ENCODE results near the gene COL4A4. TPM values are rescaled to one million over a fixed set of nuclear protein-coding genes. Genes with fewer than 3 reads are reported as not detected.

Gene COL4A4
- total RNA-seq, 1 donor from 2014 or later: 0.41 TPM

DNA sequence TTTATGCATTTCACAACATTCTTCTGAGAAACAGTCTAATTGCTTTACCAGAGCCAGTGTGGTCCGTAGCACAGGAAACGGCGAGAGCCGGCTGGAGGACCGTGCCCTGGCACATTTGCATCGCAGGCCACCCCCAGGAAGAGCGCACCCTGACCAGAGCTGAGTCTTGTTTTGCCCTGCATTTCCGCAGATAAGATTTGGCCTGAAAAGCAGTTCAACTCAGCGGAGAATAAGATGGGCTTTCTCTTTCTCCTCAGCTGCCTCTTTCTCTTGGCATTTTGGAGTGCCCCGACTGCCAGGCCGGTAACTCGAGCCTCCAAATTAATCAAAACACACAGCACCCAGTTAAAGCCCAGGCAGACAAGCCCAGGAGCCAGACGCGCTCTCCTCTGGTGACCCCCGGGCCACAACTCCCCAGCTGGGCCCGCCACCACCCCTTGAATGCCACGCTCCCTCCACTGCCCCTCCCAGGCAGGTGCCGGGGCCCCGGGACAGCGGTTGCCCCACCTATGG is 464 bp downstream of the COL4A4 start:
- no peaks in the 10 kb centered on the region for H3K9me3 Mint-ChIP-seq (ENCODE audit: low read depth)
- H3K27me3 Mint-ChIP-seq: peaks cover 77% of the 10 kb centered on the region
- H3K4me1 Mint-ChIP-seq (ENCODE audit: low read depth): peaks cover 3% of the 10 kb centered on the region
- no peaks in the 10 kb centered on the region for H3K36me3 Mint-ChIP-seq (ENCODE audit: insufficient read depth)
- no peak overlapping the region for H3K27ac Mint-ChIP-seq
- TF ChIP-seq, protein P1, sequence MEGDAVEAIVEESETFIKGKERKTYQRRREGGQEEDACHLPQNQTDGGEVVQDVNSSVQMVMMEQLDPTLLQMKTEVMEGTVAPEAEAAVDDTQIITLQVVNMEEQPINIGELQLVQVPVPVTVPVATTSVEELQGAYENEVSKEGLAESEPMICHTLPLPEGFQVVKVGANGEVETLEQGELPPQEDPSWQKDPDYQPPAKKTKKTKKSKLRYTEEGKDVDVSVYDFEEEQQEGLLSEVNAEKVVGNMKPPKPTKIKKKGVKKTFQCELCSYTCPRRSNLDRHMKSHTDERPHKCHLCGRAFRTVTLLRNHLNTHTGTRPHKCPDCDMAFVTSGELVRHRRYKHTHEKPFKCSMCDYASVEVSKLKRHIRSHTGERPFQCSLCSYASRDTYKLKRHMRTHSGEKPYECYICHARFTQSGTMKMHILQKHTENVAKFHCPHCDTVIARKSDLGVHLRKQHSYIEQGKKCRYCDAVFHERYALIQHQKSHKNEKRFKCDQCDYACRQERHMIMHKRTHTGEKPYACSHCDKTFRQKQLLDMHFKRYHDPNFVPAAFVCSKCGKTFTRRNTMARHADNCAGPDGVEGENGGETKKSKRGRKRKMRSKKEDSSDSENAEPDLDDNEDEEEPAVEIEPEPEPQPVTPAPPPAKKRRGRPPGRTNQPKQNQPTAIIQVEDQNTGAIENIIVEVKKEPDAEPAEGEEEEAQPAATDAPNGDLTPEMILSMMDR (IDR thresholded peaks at IDR 0.05; ENCODE audit: unreplicated experiment): no peak
- DNase-seq (ENCODE audit: low spot score, unreplicated experiment): no peak
- peak overlapping the region; percentile 66 for H3K4me3 Mint-ChIP-seq (ENCODE audit: low read depth)

DNA sequence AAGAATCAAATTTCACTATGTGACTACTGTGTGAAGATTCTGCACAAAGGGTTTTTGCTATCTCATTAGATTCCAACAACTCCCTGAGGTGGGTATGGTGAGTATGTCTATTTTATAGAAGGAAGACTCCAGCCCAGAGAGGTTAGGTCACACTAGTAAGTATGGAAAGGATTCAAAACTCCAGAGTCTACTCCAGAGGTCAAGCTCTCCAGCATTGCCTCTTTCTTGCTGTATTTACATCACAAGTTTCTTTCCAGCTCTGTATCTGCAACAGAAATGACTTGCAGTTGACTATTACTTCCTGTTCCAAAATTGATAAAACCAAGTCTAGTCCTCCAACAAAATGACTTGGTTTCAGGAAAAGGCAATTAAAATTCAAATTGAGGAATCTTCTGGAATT is 2.1 kb downstream of the COL4A4 start:
- Mint-ChIP-seq H3K27me3 (peaks cover 68% of the 10 kb centered on the region), H3K4me1 (ENCODE audit: low read depth) (peaks cover 3% of the 10 kb centered on the region), H3K4me3 (ENCODE audit: low read depth) (no peak overlapping the region), H3K27ac (no peak overlapping the region), H3K36me3 (ENCODE audit: insufficient read depth) (no peaks in the 10 kb centered on the region), H3K9me3 (ENCODE audit: low read depth) (no peaks in the 10 kb centered on the region)
- TF ChIP-seq, protein P1 (IDR thresholded peaks at IDR 0.05; ENCODE audit: unreplicated experiment): no peak
- no peak for DNase-seq (ENCODE audit: low spot score, unreplicated experiment)

DNA sequence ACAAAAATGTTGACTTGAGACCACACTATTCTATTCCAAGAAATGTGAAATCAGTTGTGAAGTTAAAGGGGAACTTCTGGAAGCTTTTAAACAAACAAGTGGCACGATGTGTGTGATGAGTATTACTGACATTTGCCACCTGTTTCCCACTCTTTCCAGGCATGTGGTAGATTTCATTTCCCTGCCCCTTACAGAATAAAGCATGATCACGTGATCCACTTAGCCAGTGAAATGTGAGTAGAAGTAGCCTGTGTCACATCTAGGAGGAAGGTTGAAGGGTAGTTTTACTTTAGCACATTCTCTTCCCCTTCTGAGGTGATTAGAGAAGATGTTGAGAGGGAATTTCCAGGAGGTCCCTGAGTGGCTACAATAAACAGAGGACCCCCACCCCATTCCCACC is 3.8 kb downstream of the COL4A4 start:
- H3K4me3 Mint-ChIP-seq (ENCODE audit: low read depth): no peak overlapping the region

DNA sequence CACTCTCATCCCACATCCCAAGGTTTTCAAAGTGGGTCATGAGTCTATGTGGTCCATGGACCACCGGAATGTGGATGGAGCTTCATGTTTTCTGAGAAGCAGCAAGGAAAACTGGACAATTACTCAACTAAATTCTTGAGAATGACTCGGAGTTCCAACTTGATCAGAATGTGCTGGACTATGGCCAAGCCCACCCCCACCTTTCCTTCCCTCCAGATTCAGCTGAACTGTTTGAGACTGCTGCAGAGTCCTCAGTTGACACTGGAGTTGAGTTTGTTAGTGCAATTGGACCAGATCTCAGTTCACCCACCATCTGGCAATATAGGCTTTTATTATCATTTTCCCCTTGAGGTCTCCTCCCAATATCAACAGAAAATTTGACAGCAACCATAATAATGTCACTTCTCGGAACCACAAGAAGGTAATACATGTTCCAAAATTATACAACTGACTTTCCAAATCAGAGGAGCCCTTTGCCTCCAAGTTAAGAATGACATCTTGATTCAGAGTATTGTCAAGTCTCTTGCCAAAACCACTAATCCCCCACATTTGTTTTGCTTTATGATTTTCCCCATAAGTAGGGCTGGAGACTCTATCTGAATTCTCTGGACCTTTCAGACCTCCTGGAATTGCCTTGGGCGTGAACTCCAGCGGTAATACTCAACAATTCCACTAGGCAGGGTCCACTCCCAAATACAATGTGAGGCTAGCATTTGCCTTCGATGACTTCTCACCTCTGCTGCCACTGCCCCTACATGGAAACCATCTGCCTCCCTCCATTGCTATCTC is 8.8 kb downstream of the COL4A4 start:
- no peaks in the 10 kb centered on the region for H3K36me3 Mint-ChIP-seq (ENCODE audit: insufficient read depth)
- TF ChIP-seq, protein P1 (IDR thresholded peaks at IDR 0.05; ENCODE audit: unreplicated experiment): no peak
- peaks cover 30% of the 10 kb centered on the region for H3K27me3 Mint-ChIP-seq
- DNase-seq (ENCODE audit: low spot score, unreplicated experiment): no peak
- H3K9me3 Mint-ChIP-seq (ENCODE audit: low read depth): no peaks in the 10 kb centered on the region
- no peak overlapping the region for H3K4me3 Mint-ChIP-seq (ENCODE audit: low read depth)
- no peaks in the 10 kb centered on the region for H3K4me1 Mint-ChIP-seq (ENCODE audit: low read depth)
- no peak overlapping the region for H3K27ac Mint-ChIP-seq

More for the DNA sequence above, 3.8 kb downstream of the COL4A4 start:
- TF ChIP-seq, protein P1 (IDR thresholded peaks at IDR 0.05; ENCODE audit: unreplicated experiment): no peak
- Mint-ChIP-seq H3K27ac (no peak overlapping the region), H3K27me3 (peaks cover 54% of the 10 kb centered on the region), H3K4me1 (ENCODE audit: low read depth) (peaks cover 3% of the 10 kb centered on the region), H3K9me3 (ENCODE audit: low read depth) (no peaks in the 10 kb centered on the region), H3K36me3 (ENCODE audit: insufficient read depth) (no peaks in the 10 kb centered on the region)
- DNase-seq (ENCODE audit: low spot score, unreplicated experiment): no peak

DNA sequence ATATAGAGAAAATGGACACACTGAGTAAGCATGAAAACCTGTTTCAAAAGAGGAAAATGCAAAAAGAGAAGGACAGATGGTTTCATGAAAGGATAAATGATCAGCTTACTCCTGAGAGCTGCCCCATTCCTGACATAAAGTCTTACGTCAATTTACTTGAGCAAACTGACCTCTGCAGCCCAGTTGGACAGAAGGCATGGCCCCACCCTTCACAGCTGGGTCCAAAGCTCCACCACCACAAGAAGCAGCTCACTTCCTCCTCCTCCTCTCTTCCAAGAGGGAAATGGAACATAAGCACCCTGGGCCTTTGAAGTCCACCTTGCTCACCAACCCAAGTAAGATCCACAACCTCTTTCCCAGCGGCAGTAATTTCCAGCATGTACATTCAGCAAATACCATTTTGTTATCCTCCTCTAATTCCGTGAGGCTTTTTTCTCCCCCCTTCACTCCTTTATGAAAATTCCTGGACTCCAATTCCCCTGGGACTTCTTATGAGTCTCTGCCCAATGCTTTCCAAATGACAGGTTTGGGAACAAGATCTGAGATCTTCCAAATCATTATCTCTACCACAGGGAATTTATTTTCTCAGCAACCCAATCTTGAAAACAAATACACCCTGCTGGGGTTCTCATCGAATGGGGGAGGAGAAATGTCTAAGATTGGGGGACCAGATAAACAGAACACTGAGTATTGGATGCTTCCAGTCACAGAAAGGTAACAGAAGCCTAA is 10.1 kb downstream of the COL4A4 start:
- DNase-seq (ENCODE audit: low spot score, unreplicated experiment): no peak
- no peak overlapping the region for H3K27ac Mint-ChIP-seq
- H3K4me3 Mint-ChIP-seq (ENCODE audit: low read depth): no peak overlapping the region
- no peaks in the 10 kb centered on the region for H3K4me1 Mint-ChIP-seq (ENCODE audit: low read depth)
- TF ChIP-seq, protein P1 (IDR thresholded peaks at IDR 0.05; ENCODE audit: unreplicated experiment): no peak
- no peaks in the 10 kb centered on the region for H3K9me3 Mint-ChIP-seq (ENCODE audit: low read depth)
- peaks cover 19% of the 10 kb centered on the region for H3K27me3 Mint-ChIP-seq
- no peaks in the 10 kb centered on the region for H3K36me3 Mint-ChIP-seq (ENCODE audit: insufficient read depth)
